HCEC 1CT (cell line): ENCODE data around the gene TMEM94.
"Not testable (repeated sequence)": the region's sequence is repeated elsewhere in the genome, so short reads cannot be mapped to it uniquely, and the experiment has no call there.

Experiments
- DNase-seq: peaks from one replicate; pipeline ENCODE4 v3.0.0-alpha.2; 2017

The TMEM94 gene

GRCh38 chr17:75456417-75457046 lies at the start of gene TMEM94:
TMEM94 (plus strand) TSS chr17:75456635; CDS start chr17:75471906, 15,271 bp downstream.
- peak; percentile 98 for DNase-seq

DNA sequence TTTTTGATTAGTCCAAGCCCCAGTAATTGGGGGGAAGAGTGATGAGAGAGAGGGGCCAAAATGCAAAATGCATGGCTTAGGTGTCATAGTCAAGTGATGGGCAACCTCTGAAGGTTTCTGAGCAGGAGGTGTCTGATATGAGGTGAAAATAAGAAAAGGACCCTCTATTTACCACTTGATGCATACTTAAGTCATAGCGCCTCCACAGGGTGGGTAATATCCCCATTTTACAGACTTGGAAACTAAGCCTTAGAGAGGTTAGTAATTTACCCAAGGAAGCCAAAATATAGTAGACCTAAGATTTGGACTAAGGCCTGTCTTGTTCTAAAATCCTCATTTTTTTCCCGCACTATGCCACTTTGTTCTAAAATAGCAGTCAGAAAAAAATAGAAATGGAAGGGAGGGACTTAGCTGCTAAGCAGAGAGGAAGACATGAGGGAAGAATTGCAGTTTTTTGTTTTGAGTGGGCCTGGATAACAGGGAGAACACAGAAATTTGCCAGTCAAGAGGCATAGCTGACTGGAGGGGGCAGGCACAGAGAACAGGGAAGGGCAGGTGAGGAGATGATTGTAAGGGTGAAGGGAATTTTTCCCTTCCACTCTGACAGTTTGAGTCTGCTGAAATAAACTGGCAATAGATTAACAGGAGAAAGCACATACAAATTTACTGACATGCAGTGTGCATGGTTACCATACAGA lies 48.6 kb upstream of the TMEM94 start:
- no peak for DNase-seq

- DNase-seq, result no peak
Observed at GRCh38 chr17:75410141-75410540, 46.3 kb upstream of the TMEM94 start.

DNA sequence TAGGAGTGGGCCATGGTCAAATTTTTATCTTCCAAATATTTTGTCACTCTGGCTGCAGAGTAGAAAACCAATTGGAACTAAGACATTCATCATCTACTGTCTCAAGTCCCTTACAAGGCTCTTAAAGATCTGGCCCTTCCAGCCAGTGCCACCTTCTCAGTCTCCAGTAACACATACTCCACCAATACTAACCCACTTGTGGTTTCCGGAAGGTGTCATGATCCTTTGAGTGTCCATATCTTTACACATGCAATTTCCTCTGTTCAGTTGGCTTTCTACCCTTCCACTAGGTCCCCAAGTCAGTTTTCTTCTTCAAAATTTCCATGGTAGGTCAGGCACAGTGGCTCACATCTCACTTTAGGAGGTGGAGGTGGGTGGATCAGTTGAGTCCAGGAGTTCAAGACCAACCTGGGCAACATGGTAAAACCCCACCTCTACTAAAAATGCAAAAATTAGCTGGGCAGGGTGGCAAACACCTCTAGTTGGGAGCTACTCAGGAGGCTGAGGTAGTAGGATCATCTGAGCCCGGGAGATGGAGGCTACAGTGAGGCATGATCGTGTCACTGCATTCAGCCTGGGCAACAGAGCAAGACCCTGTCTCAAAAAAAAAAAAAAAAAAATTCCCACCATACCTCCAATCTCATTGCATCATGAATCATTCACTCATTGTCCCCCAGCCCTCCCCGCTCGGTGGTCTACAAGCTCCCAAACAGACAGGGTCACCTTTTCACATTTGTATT lies 44.9 kb upstream of the TMEM94 start:
- DNase-seq, result no peak

- peak; percentile 30 for DNase-seq
Observed at GRCh38 chr17:75412455-75413317, 43.7 kb upstream of the TMEM94 start.

DNA sequence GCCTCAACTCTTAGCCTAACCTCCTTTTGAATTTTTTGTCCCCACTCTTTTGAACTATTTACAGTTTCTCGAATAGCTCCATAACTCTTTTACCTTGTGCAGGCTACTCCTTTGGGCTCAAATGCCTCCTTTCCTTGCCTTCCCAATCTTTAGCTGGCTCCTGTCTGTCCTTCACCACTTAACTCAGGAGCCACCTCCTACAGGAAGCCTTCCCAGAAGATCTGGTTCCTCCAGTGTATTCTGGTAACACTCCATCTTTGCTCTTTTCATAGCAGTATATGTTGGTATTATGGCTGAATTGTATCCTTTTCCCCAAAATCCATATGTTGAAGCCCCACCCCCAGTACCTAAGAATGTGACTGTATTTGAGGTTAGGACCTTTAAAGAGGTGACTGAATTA lies 41.9 kb upstream of the TMEM94 start:
- DNase-seq, result no peak

DNA sequence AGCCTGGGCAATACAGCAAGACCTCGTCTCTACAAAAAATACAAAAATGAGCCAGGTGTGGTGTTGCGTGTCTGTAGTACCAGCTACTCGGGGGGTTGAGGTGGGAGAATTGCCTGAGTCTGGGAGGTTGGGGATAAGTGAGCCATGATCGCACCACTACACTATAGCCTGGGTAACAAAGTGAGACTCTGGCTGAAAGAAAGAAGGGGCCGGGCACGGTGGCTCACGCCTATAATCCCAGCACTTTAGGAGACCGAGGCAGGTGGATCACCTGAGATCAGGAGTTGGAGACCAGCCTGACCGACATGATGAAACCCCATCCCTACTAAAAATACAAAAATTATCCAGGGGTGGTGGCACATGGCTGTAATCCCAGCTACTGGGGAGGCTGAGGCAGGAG lies 40.4 kb upstream of the TMEM94 start:
- DNase-seq, result no peak

GRCh38 chr17:75417054-75417580 lies 39.3 kb upstream of the TMEM94 start:
- no peak for DNase-seq

DNA sequence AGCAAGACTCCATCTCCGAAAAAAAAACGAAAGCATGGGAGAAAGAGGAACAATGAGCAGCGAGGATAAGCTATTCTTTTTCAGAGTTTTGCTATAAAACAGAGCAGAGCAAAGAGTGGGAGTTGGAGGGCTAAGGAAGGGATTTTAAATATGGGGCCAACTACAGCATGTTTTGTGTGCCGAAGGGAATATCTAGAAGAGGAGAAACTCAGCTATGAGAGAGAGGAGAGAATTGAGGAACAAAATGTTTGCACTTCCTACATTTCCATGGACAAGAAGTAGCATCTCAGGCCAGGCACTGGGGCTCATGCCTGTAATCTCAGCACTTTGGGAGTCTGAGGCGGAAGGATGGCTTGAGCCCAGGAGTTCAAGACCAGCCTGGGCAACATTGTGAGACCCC lies 37.9 kb upstream of the TMEM94 start:
- no peak for DNase-seq

- peak; percentile 82 for DNase-seq
Observed at GRCh38 chr17:75428543-75429469, 27.6 kb upstream of the TMEM94 start.

DNA sequence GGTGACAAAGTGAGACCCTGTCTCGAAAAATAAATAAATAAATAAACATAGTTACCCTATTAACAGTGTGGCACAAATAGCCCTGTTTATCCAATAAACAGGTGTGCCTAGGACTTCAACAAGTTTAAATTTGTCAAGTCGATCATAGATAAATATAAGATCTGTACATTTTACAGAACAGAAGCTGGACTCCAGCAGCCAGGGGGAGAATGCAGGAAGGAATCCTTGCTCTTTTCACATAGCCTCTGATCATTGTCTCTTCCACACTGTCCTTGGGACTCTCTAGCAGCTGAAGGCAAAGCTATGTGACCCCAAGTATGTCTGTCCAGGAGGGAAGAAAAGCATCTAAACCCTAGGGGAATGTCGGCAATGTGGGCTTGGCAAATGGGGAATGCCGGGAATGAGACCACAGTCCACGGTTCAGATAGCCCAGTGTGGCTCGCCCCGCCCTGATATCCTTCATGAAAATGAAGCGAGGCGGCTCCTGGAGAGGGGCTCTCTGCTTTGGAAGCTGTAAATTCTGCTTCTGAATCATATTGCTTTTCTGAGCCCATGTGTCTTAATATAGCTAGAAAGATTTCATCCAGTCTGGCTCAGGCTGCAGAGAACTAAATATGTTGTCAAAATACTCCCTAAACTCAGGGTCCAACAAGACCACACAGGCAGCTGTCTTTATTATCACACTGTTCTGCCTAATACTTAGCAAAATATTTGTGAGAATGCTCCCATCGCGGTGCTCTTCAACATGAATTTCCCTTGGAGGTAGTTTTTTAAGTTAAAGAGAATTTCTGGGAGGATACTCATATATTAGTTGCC lies 26.1 kb upstream of the TMEM94 start:
- peak; percentile 28 for DNase-seq

GRCh38 chr17:75433218-75433783 lies 23.1 kb upstream of the TMEM94 start:
- DNase-seq, result no peak

GRCh38 chr17:75434433-75434832 lies 22.0 kb upstream of the TMEM94 start:
- DNase-seq, result not testable (repeated sequence)

DNA sequence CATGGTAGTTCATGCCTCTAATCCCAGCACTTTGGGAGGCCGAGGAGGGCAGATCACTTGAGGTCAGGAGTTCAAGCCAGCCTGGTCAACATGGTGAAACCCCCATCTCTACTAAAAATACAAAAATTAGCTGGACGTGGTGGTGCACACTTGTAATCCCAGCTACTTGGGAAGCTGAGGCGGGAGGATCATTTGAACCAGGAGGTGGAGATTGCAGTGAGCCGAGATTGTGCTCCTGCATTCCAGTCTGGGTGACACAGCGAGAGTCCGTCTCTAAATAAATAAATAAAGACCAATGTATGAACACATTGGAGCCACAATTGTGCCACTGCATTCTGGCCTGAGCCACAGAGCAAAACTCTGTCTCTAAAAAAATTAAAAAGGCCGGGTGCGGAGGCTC lies 19.0 kb upstream of the TMEM94 start:
- not testable (repeated sequence) for DNase-seq

GRCh38 chr17:75439287-75439686 lies 17.1 kb upstream of the TMEM94 start:
- DNase-seq, result no peak

DNA sequence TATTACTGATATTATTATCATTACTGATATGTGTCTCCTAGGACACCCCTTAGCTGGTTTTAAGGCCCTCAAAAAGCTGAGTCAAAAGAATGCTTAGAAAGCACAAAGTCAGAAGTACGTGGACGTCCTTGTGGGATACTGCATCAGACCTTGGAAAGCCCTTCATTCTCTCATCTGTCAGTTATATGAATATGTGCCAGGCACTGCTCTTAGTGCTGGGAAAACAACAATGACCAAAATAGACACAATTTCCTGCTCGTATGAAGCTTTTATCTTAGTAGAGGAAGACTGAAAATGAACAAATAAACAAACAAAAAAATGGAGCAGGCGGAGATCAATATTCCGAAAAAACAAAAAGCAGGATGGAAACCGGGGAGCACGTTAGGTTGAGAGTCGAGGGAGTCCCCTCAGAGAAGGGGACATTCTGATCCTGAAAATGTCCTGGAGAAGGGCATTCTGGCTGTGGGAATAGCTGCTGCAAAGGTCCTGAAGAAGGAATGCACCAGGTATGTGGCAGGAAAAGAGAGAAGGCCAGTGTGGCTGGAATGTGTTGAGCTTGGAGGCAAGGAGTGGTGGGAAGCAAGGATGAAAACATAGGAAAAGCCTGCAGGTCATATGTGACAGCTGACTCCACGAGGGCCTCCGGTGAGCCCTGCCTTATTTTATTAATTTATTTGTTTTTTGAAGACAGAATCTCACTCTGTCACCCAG lies 15.5 kb upstream of the TMEM94 start:
- DNase-seq, result no peak

GRCh38 chr17:75442168-75443103 lies 14.0 kb upstream of the TMEM94 start:
- peak; percentile 82 for DNase-seq

DNA sequence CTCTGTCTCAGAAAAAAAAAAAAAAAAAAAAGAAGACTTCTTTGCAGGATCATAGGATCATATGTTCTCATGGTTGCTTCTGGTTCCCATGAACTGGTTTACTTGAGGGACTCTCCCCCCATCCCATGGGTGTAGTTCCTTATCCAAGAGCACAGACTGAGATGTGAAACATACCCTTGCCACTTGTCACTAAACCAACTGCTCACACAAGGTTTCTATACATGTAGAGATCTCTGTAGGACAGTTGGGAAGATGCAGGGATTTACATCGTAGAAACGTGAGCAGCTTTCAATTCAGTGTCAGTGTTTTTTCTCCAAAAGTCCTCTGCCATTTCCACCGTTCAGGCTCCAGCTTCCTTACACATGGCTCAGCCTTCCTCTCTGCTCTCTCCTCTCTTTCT lies 11.1 kb upstream of the TMEM94 start:
- no peak for DNase-seq
